Measurements from ENCODE around the gene GULP1. TPM values are rescaled to one million over a fixed set of nuclear protein-coding genes. Genes with fewer than 3 reads are reported as not detected.

Gene GULP1
- total and polyA plus RNA-seq, 2 of the 4 experiments (the other 2 are of a cell fraction), result 24.4 to 40.1 TPM

GRCh38 chr2:188364033-188364630 is 72.5 kb downstream of the GULP1 start:
- no peak overlapping the region for H3K18ac ChIP-seq (ENCODE audit: low read depth, low read length)
- no peaks in the 10 kb centered on the region for H3K9me3 ChIP-seq (ENCODE audit: control insufficient read depth, insufficient read depth, low read length)
- no peak overlapping the region for H3K56ac ChIP-seq (ENCODE audit: extremely low read depth, insufficient read depth, low read length)
- ChIA-PET POLR2A (ENCODE audit: unreplicated experiment) (no interaction called here), CTCF (no interaction called here)
- no peak overlapping the region for H3K4me2 ChIP-seq (ENCODE audit: low read depth, low read length)
- H3K36me3 ChIP-seq (ENCODE audit: control insufficient read depth, insufficient read depth, low read length), result no peaks in the 10 kb centered on the region
- H3K9me1 ChIP-seq (ENCODE audit: insufficient read depth, low read length), result no peaks in the 10 kb centered on the region
- H3K23ac ChIP-seq (ENCODE audit: low read depth, low read length), result no peak overlapping the region
- no peak overlapping the region for H2BK20ac ChIP-seq (ENCODE audit: low read depth, low read length)
- DNase-seq (no peak), ATAC-seq (ENCODE audit: low read depth) (no peak)
- H2AFZ ChIP-seq (replicated peaks; ENCODE audit: low read length, poor library complexity), result no peak overlapping the region
- no peak overlapping the region for H2BK15ac ChIP-seq (ENCODE audit: low read depth, low read length)
- peaks cover 24 to 50% of the 10 kb centered on the region in 2 experiments for H3K79me1 ChIP-seq (ENCODE audit: low read depth in 1 of 2, low read length in 2 of 2)
- H3K4ac ChIP-seq (ENCODE audit: low read depth, low read length), result no peak overlapping the region
- no TSS peak for BruUV-seq (replicated peaks)
- no peak overlapping the region for H2AK5ac ChIP-seq (ENCODE audit: low read depth, low read length)
- H2BK5ac ChIP-seq (ENCODE audit: low read depth, low read length, poor library complexity, severe bottlenecking), result no peak overlapping the region
- no peak overlapping the region for H3K9ac ChIP-seq (ENCODE audit: low read depth, low read length)
- H3K27ac ChIP-seq (ENCODE audit: insufficient read depth, low read length), result no peak overlapping the region
- no peak overlapping the region for H4K5ac ChIP-seq (ENCODE audit: low read depth, low read length)
- no peak overlapping the region for H2BK120ac ChIP-seq (ENCODE audit: low read depth, low read length)
- no peaks in the 10 kb centered on the region; the same call in 1 of the 2 replicates for H4K20me1 ChIP-seq (ENCODE audit: insufficient read depth, low read length)
- in situ Hi-C loops (cut with MboI; ENCODE audit: low sequenced_read_pairs), result no loop called here
- H4K8ac ChIP-seq (ENCODE audit: low read depth in 2 of 2, low read length in 2 of 2), result no peak overlapping the region
- no peak overlapping the region for H2AK9ac ChIP-seq (replicated peaks; ENCODE audit: low read depth, low read length, poor library complexity)
- H4K91ac ChIP-seq (ENCODE audit: insufficient read depth, low read depth, low read length), result no peak overlapping the region
- H3K4me1 ChIP-seq (ENCODE audit: control insufficient read depth, insufficient read depth, low read length), result no peaks in the 10 kb centered on the region
- no CpG with 5 or more reads among the region's 4 CpGs for WGBS, 2 experiments (ENCODE audit: extremely low coverage in 2 of 2, insufficient read length in 1 of 2)
- no peaks in the 10 kb centered on the region for H3K27me3 ChIP-seq (ENCODE audit: control insufficient read depth, insufficient read depth, low read length)
- no peak overlapping the region for H3K4me3 ChIP-seq (ENCODE audit: insufficient read depth, low read depth, low read length)
- dilution Hi-C loops (cut with HindIII; ENCODE audit: low sequenced_read_pairs, unreplicated experiment), result no loop called here
- no peak overlapping the region for H3K14ac ChIP-seq (replicated peaks; ENCODE audit: low read depth, low read length)
- TF ChIP-seq, protein P1, sequence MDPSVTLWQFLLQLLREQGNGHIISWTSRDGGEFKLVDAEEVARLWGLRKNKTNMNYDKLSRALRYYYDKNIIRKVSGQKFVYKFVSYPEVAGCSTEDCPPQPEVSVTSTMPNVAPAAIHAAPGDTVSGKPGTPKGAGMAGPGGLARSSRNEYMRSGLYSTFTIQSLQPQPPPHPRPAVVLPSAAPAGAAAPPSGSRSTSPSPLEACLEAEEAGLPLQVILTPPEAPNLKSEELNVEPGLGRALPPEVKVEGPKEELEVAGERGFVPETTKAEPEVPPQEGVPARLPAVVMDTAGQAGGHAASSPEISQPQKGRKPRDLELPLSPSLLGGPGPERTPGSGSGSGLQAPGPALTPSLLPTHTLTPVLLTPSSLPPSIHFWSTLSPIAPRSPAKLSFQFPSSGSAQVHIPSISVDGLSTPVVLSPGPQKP (IDR thresholded peaks at IDR 0.05; ENCODE audit: borderline replicate concordance, low read depth, low read length), result no peak
- TF ChIP-seq BHLHE40 (IDR thresholded peaks at IDR 0.05; ENCODE audit: low read depth, low read length) (no peak), MAZ (IDR thresholded peaks at IDR 0.05; ENCODE audit: borderline replicate concordance, low read depth, low read length) (no peak), RCOR1 (IDR thresholded peaks at IDR 0.05; ENCODE audit: insufficient replicate concordance, low read length) (no peak), USF2 (IDR thresholded peaks at IDR 0.05; ENCODE audit: low read depth, low read length) (no peak), NFE2L2 (IDR thresholded peaks at IDR 0.05; ENCODE audit: low read depth, low read length) (no peak), MXI1 (IDR thresholded peaks at IDR 0.05; ENCODE audit: borderline replicate concordance, low read depth, low read length) (no peak), RFX5 (IDR thresholded peaks at IDR 0.05; ENCODE audit: low read depth, low read length) (no peak), CEBPB (IDR thresholded peaks at IDR 0.05; ENCODE audit: low read depth, low read length) (no peak), CTCF (conservative IDR thresholded peaks at IDR 0.05; ENCODE audit: low read depth, low read length) (no peak), MAFK (IDR thresholded peaks at IDR 0.05; ENCODE audit: low read depth, low read length) (no peak)
- intact Hi-C loops (cut with micrococcal nuclease), result loop anchor here (10.0 kb wide), 1 partner anchor 759 kb away; no protein-coding TSS in a partner anchor
